ENCODE measurements around the gene TBCK. TPM values are rescaled to one million over a fixed set of nuclear protein-coding genes. Genes with fewer than 3 reads are reported as not detected.

The TBCK gene
- total and polyA plus RNA-seq, 9 of the 15 experiments (the other 6 are each of a cell fraction or from before 2014, with no cell fraction given), result 5.3 to 26.6 (median 16.2) TPM

GRCh38 chr4:106247600-106247999 lies 68.4 kb downstream of the TBCK start:
- H3K36me3 ChIP-seq (ENCODE audit: control insufficient read depth, insufficient read depth, low read length), result peaks cover 30% of the 10 kb centered on the region; the same call in 2 of the 3 replicates
- H3K9ac ChIP-seq (ENCODE audit: insufficient read depth in 1 of 2, low read depth in 2 of 2, low read length in 2 of 2), result no peak overlapping the region
- no peaks in the 10 kb centered on the region; a peak in 1 of 5 replicates for H3K4me1 ChIP-seq (replicated peaks in 1 of 2; ENCODE audit: control insufficient read depth in 2 of 2, insufficient read depth in 2 of 2, low read length in 2 of 2)
- in situ Hi-C loops (cut with MboI), result no loop called here
- H3K9me3 ChIP-seq (replicated peaks; ENCODE audit: control insufficient read depth, insufficient read depth, low read depth, low read length), result no peaks in the 10 kb centered on the region
- DNase-seq (ENCODE audit: extremely low read depth in 1 of 4, low spot score in 3 of 4) (no peak), ATAC-seq (no peak), FAIRE-seq (peak; percentile 23)
- intact Hi-C loops (cut with micrococcal nuclease), result no loop called here
- no peaks in the 10 kb centered on the region for H3K9me1 ChIP-seq (ENCODE audit: control insufficient read depth, insufficient read depth, low read length)
- no peak overlapping the region for H2AFZ ChIP-seq (ENCODE audit: low read depth, low read length)
- H3K4me2 ChIP-seq (ENCODE audit: insufficient read depth, low read length), result no peak overlapping the region
- H3K27ac ChIP-seq (ENCODE audit: extremely low read depth, low read depth, low read length), result no peak overlapping the region
- no TSS peak for BruUV-seq (replicated peaks)
- ChIA-PET POLR2A (no interaction called here), CTCF (ENCODE audit: low intra/inter-chr PET ratio) (no interaction called here)
- no peaks in the 10 kb centered on the region for H3K79me2 ChIP-seq (ENCODE audit: control insufficient read depth, insufficient read depth, low read length)
- H4K20me1 ChIP-seq (replicated peaks; ENCODE audit: control insufficient read depth, insufficient read depth, low read length), result no peaks in the 10 kb centered on the region
- no peaks in the 10 kb centered on the region for H3K27me3 ChIP-seq (ENCODE audit: control insufficient read depth in 2 of 2, insufficient read depth in 2 of 2, low read length in 2 of 2)
- no peak overlapping the region for H3K4me3 ChIP-seq
- TF ChIP-seq MTF1 (CRISPR knock-in tag; IDR thresholded peaks at IDR 0.05; ENCODE audit: borderline replicate concordance) (no peak), KLF6 (CRISPR knock-in tag; IDR thresholded peaks at IDR 0.05; ENCODE audit: borderline replicate concordance) (no peak), UBTF (IDR thresholded peaks at IDR 0.05; ENCODE audit: borderline replicate concordance in 1 of 2, low read depth in 2 of 2, low read length in 2 of 2) (no peak), ZNF134 (CRISPR knock-in tag; conservative IDR thresholded peaks at IDR 0.05) (no peak), HMGXB4 (CRISPR knock-in tag; IDR thresholded peaks at IDR 0.05) (no peak), NR3C1 (CRISPR knock-in tag; IDR thresholded peaks at IDR 0.05) (no peak), RFX1 (IDR thresholded peaks at IDR 0.05) (no peak), HDAC2 (IDR thresholded peaks at IDR 0.05) (no peak), FOXK2 (conservative IDR thresholded peaks at IDR 0.05 in 1 of 2, IDR thresholded peaks at IDR 0.05 in 1 of 2; ENCODE audit: low read depth in 2 of 2) (no peak), MEF2A (IDR thresholded peaks at IDR 0.05; ENCODE audit: control insufficient read depth, low read depth, low read length) (no peak), STAT5B (CRISPR knock-in tag; IDR thresholded peaks at IDR 0.05) (no peak), ZNF224 (CRISPR knock-in tag; IDR thresholded peaks at IDR 0.05) (no peak), THRAP3 (IDR thresholded peaks at IDR 0.05; ENCODE audit: borderline replicate concordance) (no peak), SMC3 (conservative IDR thresholded peaks at IDR 0.05; ENCODE audit: insufficient read depth, low read depth, low read length) (no peak), ELK1 (CRISPR knock-in tag; IDR thresholded peaks at IDR 0.05) (no peak), BACH1 (tag; IDR thresholded peaks at IDR 0.05) (no peak), ZNF717 (CRISPR knock-in tag; IDR thresholded peaks at IDR 0.05) (no peak), STAG1 (CRISPR knock-in tag; IDR thresholded peaks at IDR 0.05; ENCODE audit: borderline replicate concordance) (no peak)

All from K562 (cell line).